Medulla oblongata (tissue), 1 donor: ENCODE data around the gene C9orf50.

Experiments used
- DNase-seq: peaks from one replicate; pipeline ENCODE4 v3.0.0-alpha.2; 2015; ENCODE audit errors: extremely low spot score

C9orf50 gene

GRCh38 chr9:129631674-129632129 lies 10.8 kb upstream of the C9orf50 start:
- no peak for DNase-seq

- DNase-seq: peak; percentile 69
Observed at GRCh38 chr9:129630967-129631673, 10.2 kb upstream of the C9orf50 start.

GRCh38 chr9:129629251-129629820 lies 8.4 kb upstream of the C9orf50 start:
- DNase-seq: no peak

GRCh38 chr9:129628709-129629108 lies 7.8 kb upstream of the C9orf50 start:
- DNase-seq: no peak

- DNase-seq: no peak
Observed at GRCh38 chr9:129627556-129628440, 6.9 kb upstream of the C9orf50 start.

GRCh38 chr9:129626625-129627284 lies 5.9 kb upstream of the C9orf50 start:
- no peak for DNase-seq

GRCh38 chr9:129626079-129626624 lies 5.3 kb upstream of the C9orf50 start, which contains the start of gene NTMT1:
Gene NTMT1, plus strand, starts transcription at chr9:129626163. Its CDS starts 6,541 bp downstream, at chr9:129632704.
- peak; percentile 88 for DNase-seq

GRCh38 chr9:129624947-129625346 lies 4.0 kb upstream of the C9orf50 start:
- DNase-seq: no peak

GRCh38 chr9:129624168-129624759 lies 3.4 kb upstream of the C9orf50 start:
- no peak for DNase-seq

- no peak for DNase-seq
Observed at GRCh38 chr9:129623331-129623730, 2.4 kb upstream of the C9orf50 start.

- DNase-seq: no peak
Observed at GRCh38 chr9:129619787-129620668, 873 bp downstream of the C9orf50 start.

GRCh38 chr9:129617167-129617566 lies 3.7 kb downstream of the C9orf50 start:
- no peak for DNase-seq

GRCh38 chr9:129615407-129616285 lies 5.3 kb downstream of the C9orf50 start:
- DNase-seq: no peak

- no peak for DNase-seq
Observed at GRCh38 chr9:129614932-129615331, 6.0 kb downstream of the C9orf50 start.

- DNase-seq: peak; percentile 95
Observed at GRCh38 chr9:129613520-129614175, 7.3 kb downstream of the C9orf50 start.

- no peak for DNase-seq
Observed at GRCh38 chr9:129612815-129613519, 7.9 kb downstream of the C9orf50 start.

- no peak for DNase-seq
Observed at GRCh38 chr9:129612123-129612522, 8.8 kb downstream of the C9orf50 start.

GRCh38 chr9:129611307-129611800 lies 9.5 kb downstream of the C9orf50 start:
- no peak for DNase-seq
